WTC11 (cell line): Measurements from ENCODE around the gene RMDN3. TPM values are rescaled to one million over a fixed set of nuclear protein-coding genes. Genes with fewer than 3 reads are reported as not detected.

Experiments
- AR ChIP-seq: fragments of 250-450 bp; sonication (Bioruptor Pico); IDR thresholded peaks from 2 replicates; pipeline ENCODE4 v1.9.0; 2021; ENCODE audit warnings: mild to moderate bottlenecking
- ATF1 ChIP-seq: sonication (generic); formaldehyde crosslinking; IDR thresholded peaks from 2 replicates; pipeline ENCODE4 v1.8.1; 2023; ENCODE audit warnings: mild to moderate bottlenecking, moderate library complexity, missing genetic modification reagents
- ATF6 ChIP-seq: sonication (generic); formaldehyde crosslinking; IDR thresholded peaks from 2 replicates; pipeline ENCODE4 v1.8.1; 2023; ENCODE audit warnings: mild to moderate bottlenecking, missing genetic modification reagents
- E2F1 ChIP-seq: sonication (generic); formaldehyde crosslinking; IDR thresholded peaks from 2 replicates; pipeline ENCODE4 v1.8.0; 2022; ENCODE audit warnings: mild to moderate bottlenecking, missing genetic modification reagents
- ELF4 ChIP-seq: sonication (generic); formaldehyde crosslinking; IDR thresholded peaks from 2 replicates; pipeline ENCODE4 v1.8.1; 2022; ENCODE audit warnings: low read depth, mild to moderate bottlenecking, moderate library complexity, missing genetic modification reagents
- ERG ChIP-seq: fragments of 250-450 bp; sonication (Bioruptor Pico); IDR thresholded peaks from 2 replicates; pipeline ENCODE4 v1.8.0; 2021; ENCODE audit warnings: mild to moderate bottlenecking
- ESRRA ChIP-seq: sonication (generic); formaldehyde crosslinking; IDR thresholded peaks from 2 replicates; pipeline ENCODE4 v1.8.1; 2022; ENCODE audit warnings: mild to moderate bottlenecking, missing genetic modification reagents, borderline replicate concordance
- FOXP1 ChIP-seq: sonication (generic); formaldehyde crosslinking; IDR thresholded peaks from 2 replicates; pipeline ENCODE4 v1.8.0; 2022; ENCODE audit warnings: missing genetic modification reagents, mild to moderate bottlenecking, moderate library complexity, borderline replicate concordance
- GABPB1 ChIP-seq: sonication (generic); formaldehyde crosslinking; IDR thresholded peaks from 2 replicates; pipeline ENCODE4 v1.8.1; 2023; ENCODE audit warnings: mild to moderate bottlenecking, missing genetic modification reagents
- GTF2I ChIP-seq: fragments of 250-450 bp; sonication (Bioruptor Pico); conservative IDR thresholded peaks from 2 replicates; pipeline ENCODE4 v1.4.0; 2021; ENCODE audit warnings: mild to moderate bottlenecking
- IRF1 ChIP-seq: sonication (generic); formaldehyde crosslinking; IDR thresholded peaks from 2 replicates; pipeline ENCODE4 v1.8.0; 2023; ENCODE audit warnings: missing genetic modification reagents
- IRF2 ChIP-seq: sonication (generic); formaldehyde crosslinking; IDR thresholded peaks from 2 replicates; pipeline ENCODE4 v1.8.0; 2022; ENCODE audit warnings: low read depth, missing genetic modification reagents, borderline replicate concordance
- JAZF1 ChIP-seq: fragments of 250-450 bp; sonication (Bioruptor Pico); IDR thresholded peaks from 2 replicates; pipeline ENCODE4 v1.9.0; 2021; ENCODE audit warnings: moderate library complexity, mild to moderate bottlenecking, inconsistent platforms
- KAT7 ChIP-seq: sonication (generic); formaldehyde crosslinking; IDR thresholded peaks from 2 replicates; pipeline ENCODE4 v1.8.1; 2023; ENCODE audit warnings: missing genetic modification reagents, mild to moderate bottlenecking, borderline replicate concordance
- NFYB ChIP-seq: sonication (generic); formaldehyde crosslinking; conservative IDR thresholded peaks from 2 replicates; pipeline ENCODE4 v1.8.0; 2022; ENCODE audit warnings: low read depth, missing genetic modification reagents
- NR1H2 ChIP-seq: sonication (generic); formaldehyde crosslinking; IDR thresholded peaks from 2 replicates; pipeline ENCODE4 v1.9.0; 2021; ENCODE audit warnings: mild to moderate bottlenecking, moderate library complexity, missing genetic modification reagents
- NR2C2 ChIP-seq: sonication (generic); formaldehyde crosslinking; IDR thresholded peaks from 2 replicates; pipeline ENCODE4 v1.8.0; 2022; ENCODE audit warnings: mild to moderate bottlenecking, missing genetic modification reagents
- PRRX2 ChIP-seq: fragments of 250-450 bp; sonication (Bioruptor Pico); IDR thresholded peaks from 2 replicates; pipeline ENCODE4 v1.8.0; 2021; ENCODE audit warnings: mild to moderate bottlenecking
- SMAD3 ChIP-seq: sonication (generic); formaldehyde crosslinking; IDR thresholded peaks from 2 replicates; pipeline ENCODE4 v1.8.0; 2022; ENCODE audit warnings: missing genetic modification reagents, mild to moderate bottlenecking, borderline replicate concordance
- SP1 ChIP-seq: sonication (generic); formaldehyde crosslinking; conservative IDR thresholded peaks from 2 replicates; pipeline ENCODE4 v1.8.1; 2022; ENCODE audit warnings: missing genetic modification reagents
- STAT6 ChIP-seq: sonication (generic); formaldehyde crosslinking; conservative IDR thresholded peaks from 2 replicates; pipeline ENCODE4 v1.8.1; 2023; ENCODE audit warnings: mild to moderate bottlenecking, low read depth, missing genetic modification reagents, moderate library complexity
- USF1 ChIP-seq: sonication (generic); formaldehyde crosslinking; IDR thresholded peaks from 2 replicates; pipeline ENCODE4 v1.8.0; 2022; ENCODE audit warnings: mild to moderate bottlenecking, missing genetic modification reagents
- ZBTB21 ChIP-seq: sonication (generic); formaldehyde crosslinking; IDR thresholded peaks from 2 replicates; pipeline ENCODE4 v1.8.1; 2023; ENCODE audit warnings: mild to moderate bottlenecking, missing genetic modification reagents, borderline replicate concordance
- ZNF396 ChIP-seq: fragments of 250-450 bp; sonication (Bioruptor Pico); IDR thresholded peaks from 2 replicates; pipeline ENCODE4 v1.8.0; 2021; ENCODE audit warnings: mild to moderate bottlenecking, moderate library complexity, borderline replicate concordance
- ZNF512 ChIP-seq: sonication (generic); formaldehyde crosslinking; IDR thresholded peaks from 2 replicates; pipeline ENCODE4 v1.8.1; 2022; ENCODE audit warnings: missing genetic modification reagents, borderline replicate concordance
- ZNF671 ChIP-seq: fragments of 250-450 bp; sonication (Bioruptor Pico); IDR thresholded peaks from 2 replicates; pipeline ENCODE4 v1.8.0; 2021; ENCODE audit warnings: mild to moderate bottlenecking
- total RNA-seq: library from RNA; stranded (reverse); gene quantifications from 3 replicates; pipeline ENCODE4 v1.2.3, GENCODE V29; 2021

The RMDN3 gene
- total RNA-seq, 1 experiment from 2014 or later, result 22.8 TPM

GRCh38 chr15:40763801-40764628, 9.0 kb upstream of the RMDN3 start, which contains the start of gene GCHFR (continued):
- TF ChIP-seq ATF1 (CRISPR knock-in tag) (no peak), IRF2 (no peak), E2F1 (CRISPR knock-in tag) (no peak), JAZF1 (CRISPR knock-in tag) (no peak), NFYB (CRISPR knock-in tag) (peak; percentile 73), ATF6 (CRISPR knock-in tag) (no peak), STAT6 (CRISPR knock-in tag) (no peak), SP1 (CRISPR knock-in tag) (no peak; the same call in none of the 2 replicates), ELF4 (CRISPR knock-in tag) (no peak), GABPB1 (CRISPR knock-in tag) (peak; percentile 74), SMAD3 (no peak), NR2C2 (no peak), ZNF671 (CRISPR knock-in tag) (no peak), ZNF512 (no peak), PRRX2 (CRISPR knock-in tag) (no peak), ERG (CRISPR knock-in tag) (no peak), ZBTB21 (CRISPR knock-in tag) (0 out of 2 replicates have a peak, but pooled peaks have one; percentile 69), KAT7 (CRISPR knock-in tag) (no peak; the same call in 1 of the 2 replicates), NR1H2 (CRISPR knock-in tag) (no peak), USF1 (CRISPR knock-in tag) (peak; percentile 74), IRF1 (CRISPR knock-in tag) (no peak), ESRRA (peak; percentile 66; the same call in 1 of the 2 replicates), AR (CRISPR knock-in tag) (no peak), ZNF396 (CRISPR knock-in tag) (no peak), FOXP1 (no peak; the same call in 1 of the 2 replicates), GTF2I (CRISPR knock-in tag) (no peak)
